ENCODE results near the gene CD93.

DNA sequence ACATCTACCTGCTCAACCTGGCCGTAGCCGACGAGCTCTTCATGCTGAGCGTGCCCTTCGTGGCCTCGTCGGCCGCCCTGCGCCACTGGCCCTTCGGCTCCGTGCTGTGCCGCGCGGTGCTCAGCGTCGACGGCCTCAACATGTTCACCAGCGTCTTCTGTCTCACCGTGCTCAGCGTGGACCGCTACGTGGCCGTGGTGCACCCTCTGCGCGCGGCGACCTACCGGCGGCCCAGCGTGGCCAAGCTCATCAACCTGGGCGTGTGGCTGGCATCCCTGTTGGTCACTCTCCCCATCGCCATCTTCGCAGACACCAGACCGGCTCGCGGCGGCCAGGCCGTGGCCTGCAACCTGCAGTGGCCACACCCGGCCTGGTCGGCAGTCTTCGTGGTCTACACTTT is 50.4 kb downstream of the CD93 start:
- TF ChIP-seq RCOR1 (IDR thresholded peaks at IDR 0.05; ENCODE audit: low read depth, low read length) (no peak), RNF2 (IDR thresholded peaks at IDR 0.05; ENCODE audit: borderline replicate concordance, low read depth) (no peak), SMC3 (IDR thresholded peaks at IDR 0.05) (no peak), TP53 (CRISPR knock-in tag; IDR thresholded peaks at IDR 0.05) (no peak), MYC (IDR thresholded peaks at IDR 0.05; ENCODE audit: borderline replicate concordance, low read length) (no peak), KDM1A (IDR thresholded peaks at IDR 0.05; ENCODE audit: low read depth) (no peak), POLR2A (IDR thresholded peaks at IDR 0.05; ENCODE audit: low read length) (no peak)
- TF ChIP-seq, protein P1, sequence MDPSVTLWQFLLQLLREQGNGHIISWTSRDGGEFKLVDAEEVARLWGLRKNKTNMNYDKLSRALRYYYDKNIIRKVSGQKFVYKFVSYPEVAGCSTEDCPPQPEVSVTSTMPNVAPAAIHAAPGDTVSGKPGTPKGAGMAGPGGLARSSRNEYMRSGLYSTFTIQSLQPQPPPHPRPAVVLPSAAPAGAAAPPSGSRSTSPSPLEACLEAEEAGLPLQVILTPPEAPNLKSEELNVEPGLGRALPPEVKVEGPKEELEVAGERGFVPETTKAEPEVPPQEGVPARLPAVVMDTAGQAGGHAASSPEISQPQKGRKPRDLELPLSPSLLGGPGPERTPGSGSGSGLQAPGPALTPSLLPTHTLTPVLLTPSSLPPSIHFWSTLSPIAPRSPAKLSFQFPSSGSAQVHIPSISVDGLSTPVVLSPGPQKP (IDR thresholded peaks at IDR 0.05; ENCODE audit: low read depth, low read length) = no peak
- TF ChIP-seq, protein P2, sequence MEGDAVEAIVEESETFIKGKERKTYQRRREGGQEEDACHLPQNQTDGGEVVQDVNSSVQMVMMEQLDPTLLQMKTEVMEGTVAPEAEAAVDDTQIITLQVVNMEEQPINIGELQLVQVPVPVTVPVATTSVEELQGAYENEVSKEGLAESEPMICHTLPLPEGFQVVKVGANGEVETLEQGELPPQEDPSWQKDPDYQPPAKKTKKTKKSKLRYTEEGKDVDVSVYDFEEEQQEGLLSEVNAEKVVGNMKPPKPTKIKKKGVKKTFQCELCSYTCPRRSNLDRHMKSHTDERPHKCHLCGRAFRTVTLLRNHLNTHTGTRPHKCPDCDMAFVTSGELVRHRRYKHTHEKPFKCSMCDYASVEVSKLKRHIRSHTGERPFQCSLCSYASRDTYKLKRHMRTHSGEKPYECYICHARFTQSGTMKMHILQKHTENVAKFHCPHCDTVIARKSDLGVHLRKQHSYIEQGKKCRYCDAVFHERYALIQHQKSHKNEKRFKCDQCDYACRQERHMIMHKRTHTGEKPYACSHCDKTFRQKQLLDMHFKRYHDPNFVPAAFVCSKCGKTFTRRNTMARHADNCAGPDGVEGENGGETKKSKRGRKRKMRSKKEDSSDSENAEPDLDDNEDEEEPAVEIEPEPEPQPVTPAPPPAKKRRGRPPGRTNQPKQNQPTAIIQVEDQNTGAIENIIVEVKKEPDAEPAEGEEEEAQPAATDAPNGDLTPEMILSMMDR (IDR thresholded peaks at IDR 0.05) = no peak
- TF ChIP-seq, protein P3, sequence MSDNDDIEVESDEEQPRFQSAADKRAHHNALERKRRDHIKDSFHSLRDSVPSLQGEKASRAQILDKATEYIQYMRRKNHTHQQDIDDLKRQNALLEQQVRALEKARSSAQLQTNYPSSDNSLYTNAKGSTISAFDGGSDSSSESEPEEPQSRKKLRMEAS (IDR thresholded peaks at IDR 0.05) = no peak
- TF ChIP-seq, protein P4, sequence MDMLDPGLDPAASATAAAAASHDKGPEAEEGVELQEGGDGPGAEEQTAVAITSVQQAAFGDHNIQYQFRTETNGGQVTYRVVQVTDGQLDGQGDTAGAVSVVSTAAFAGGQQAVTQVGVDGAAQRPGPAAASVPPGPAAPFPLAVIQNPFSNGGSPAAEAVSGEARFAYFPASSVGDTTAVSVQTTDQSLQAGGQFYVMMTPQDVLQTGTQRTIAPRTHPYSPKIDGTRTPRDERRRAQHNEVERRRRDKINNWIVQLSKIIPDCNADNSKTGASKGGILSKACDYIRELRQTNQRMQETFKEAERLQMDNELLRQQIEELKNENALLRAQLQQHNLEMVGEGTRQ (IDR thresholded peaks at IDR 0.05) = no peak
